HFFc6 (cell line): Measurements from ENCODE around the gene TTLL6. TPM values are rescaled to one million over a fixed set of nuclear protein-coding genes. Genes with fewer than 3 reads are reported as not detected.
"Not testable (repeated sequence)": the region's sequence is repeated elsewhere in the genome, so short reads cannot be mapped to it uniquely, and the experiment has no call there.

ENCODE experiments used
- DNase-seq: peaks from one replicate; pipeline ENCODE4 v3.0.0-alpha.2; 2018
- H3K27ac Mint-ChIP-seq: 2 replicates; pipeline ENCODE4 v1.8.0; 2020; ENCODE audit warnings: mild to moderate bottlenecking, mixed read lengths
- H3K27me3 Mint-ChIP-seq: 2 replicates; pipeline ENCODE4 v1.8.0; 2021; ENCODE audit warnings: mild to moderate bottlenecking, moderate library complexity, mixed read lengths; ENCODE audit not compliant: insufficient read depth
- H3K36me3 Mint-ChIP-seq: 2 replicates; pipeline ENCODE4 v1.8.0; 2021; ENCODE audit warnings: low read depth, mixed read lengths
- H3K4me1 Mint-ChIP-seq: 2 replicates; pipeline ENCODE4 v1.8.0; 2020; ENCODE audit warnings: low read depth, mixed read lengths
- H3K4me3 Mint-ChIP-seq: 2 replicates; pipeline ENCODE4 v1.8.0; 2020; ENCODE audit warnings: mild to moderate bottlenecking, moderate library complexity, mixed read lengths
- H3K9me3 Mint-ChIP-seq: 2 replicates; pipeline ENCODE4 v1.8.0; 2020; ENCODE audit warnings: mild to moderate bottlenecking, mixed read lengths
- CTCF ChIP-seq: fragments of 200-600 bp; sonication (generic); IDR thresholded peaks from 2 replicates; pipeline ENCODE4 v1.5.0; 2021; ENCODE audit warnings: antibody characterized with exemption, mild to moderate bottlenecking
- total RNA-seq, 6 experiments: library from RNA; stranded (reverse); fragmentation: NEBNext Ultra II Directional; extraction: Animal tissue kit (Norgen Biotek cat#: 25700); gene quantifications; 2 replicates in 1 of 6; 3 replicates in 5 of 6; pipeline ENCODE4 v1.2.3, GENCODE V29; 2021

Gene TTLL6
- total RNA-seq, 6 experiments from 2014 or later: not detected

- no peak overlapping the region for H3K27ac Mint-ChIP-seq
- no peak for TF ChIP-seq CTCF
- peaks cover 23% of the 10 kb centered on the region for H3K4me1 Mint-ChIP-seq
- no peak for DNase-seq
- no peak overlapping the region for H3K4me3 Mint-ChIP-seq
- H3K9me3 Mint-ChIP-seq: no peaks in the 10 kb centered on the region
- H3K27me3 Mint-ChIP-seq: peaks cover under 1% of the 10 kb centered on the region
- no peaks in the 10 kb centered on the region for H3K36me3 Mint-ChIP-seq
Observed at GRCh38 chr17:48835971-48836370, 18.9 kb upstream of the TTLL6 start.

- H3K9me3 Mint-ChIP-seq: no peaks in the 10 kb centered on the region
- TF ChIP-seq CTCF: no peak
- no peak overlapping the region for H3K27ac Mint-ChIP-seq
- no peak overlapping the region for H3K4me3 Mint-ChIP-seq
- no peak for DNase-seq
- H3K36me3 Mint-ChIP-seq: no peaks in the 10 kb centered on the region
- H3K4me1 Mint-ChIP-seq: peaks cover 13% of the 10 kb centered on the region; the same call in 1 of the 2 replicates
- H3K27me3 Mint-ChIP-seq: peaks cover 2% of the 10 kb centered on the region
Observed at GRCh38 chr17:48834973-48835372, 17.9 kb upstream of the TTLL6 start.

GRCh38 chr17:48831549-48831883 lies 14.5 kb upstream of the TTLL6 start:
- Mint-ChIP-seq H3K36me3 (no peaks in the 10 kb centered on the region), H3K9me3 (no peaks in the 10 kb centered on the region), H3K27ac (peak overlapping the region; percentile 98), H3K4me1 (peaks cover 18% of the 10 kb centered on the region), H3K4me3 (peak overlapping the region; percentile 100), H3K27me3 (peaks cover 2% of the 10 kb centered on the region)
- DNase-seq: no peak
- TF ChIP-seq CTCF: no peak

GRCh38 chr17:48830840-48831548 lies 14.0 kb upstream of the TTLL6 start, which contains the start of gene CALCOCO2:
CALCOCO2 (plus strand) TSS chr17:48831035; CDS start chr17:48841708, 10,673 bp downstream.
- TF ChIP-seq CTCF: no peak
- peak within 1 kb of the TSS; percentile 98 for H3K27ac Mint-ChIP-seq
- peaks cover 15% of the 10 kb centered on the region for H3K4me1 Mint-ChIP-seq
- H3K9me3 Mint-ChIP-seq: no peaks in the 10 kb centered on the region
- H3K27me3 Mint-ChIP-seq: peaks cover 2% of the 10 kb centered on the region
- no peaks in the 10 kb centered on the region for H3K36me3 Mint-ChIP-seq
- peak; percentile 78 for DNase-seq
- peak within 1 kb of the TSS; percentile 100 for H3K4me3 Mint-ChIP-seq

GRCh38 chr17:48825446-48826381 lies 8.7 kb upstream of the TTLL6 start:
- no peaks in the 10 kb centered on the region for H3K36me3 Mint-ChIP-seq
- no peak overlapping the region for H3K4me3 Mint-ChIP-seq
- H3K27ac Mint-ChIP-seq: peak overlapping the region; percentile 30; the same call in 1 of the 2 replicates
- peak; percentile 64 for DNase-seq
- H3K4me1 Mint-ChIP-seq: peaks cover 22% of the 10 kb centered on the region
- H3K9me3 Mint-ChIP-seq: no peaks in the 10 kb centered on the region
- H3K27me3 Mint-ChIP-seq: peaks cover 9% of the 10 kb centered on the region
- no peak for TF ChIP-seq CTCF

- not testable (repeated sequence) for H3K36me3 Mint-ChIP-seq, H3K27ac Mint-ChIP-seq, H3K9me3 Mint-ChIP-seq, H3K4me3 Mint-ChIP-seq, DNase-seq
- Mint-ChIP-seq H3K4me1 (peaks cover 23% of the 10 kb centered on the region), H3K27me3 (peaks cover 21% of the 10 kb centered on the region)
Observed at GRCh38 chr17:48820936-48821335, 3.9 kb upstream of the TTLL6 start.
